ENCODE results near the gene KIF26A. TPM values are rescaled to one million over a fixed set of nuclear protein-coding genes. Genes with fewer than 3 reads are reported as not detected.
"Not testable (repeated sequence)": the region's sequence is repeated elsewhere in the genome, so short reads cannot be mapped to it uniquely, and the experiment has no call there.

KIF26A gene
- polyA plus RNA-seq, 1 experiment, result 0.10 TPM

- Histone ChIP-seq H3K36me3 (ENCODE audit: control insufficient read depth, insufficient read depth, low read length) (no peaks in the 10 kb centered on the region), H3K27me3 (ENCODE audit: control insufficient read depth, insufficient read depth, low read length) (no peaks in the 10 kb centered on the region), H3K4me3 (ENCODE audit: low read depth, low read length) (no peak overlapping the region)
- CTCF ChIA-PET, result interaction anchor here (0.6 kb wide), 1 partner anchor 78 kb away, joined by 3 read pairs; no protein-coding TSS in a partner anchor
- TF ChIP-seq CTCF (IDR thresholded peaks at IDR 0.05; ENCODE audit: insufficient read depth, low read depth, low read length), result no peak
- no peak for DNase-seq (ENCODE audit: low read depth)
- POLR2A ChIA-PET, result no interaction called here
Measured at GRCh38 chr14:104207142-104208014, 69.0 kb downstream of the KIF26A start.

- H3K27me3 ChIP-seq (ENCODE audit: control insufficient read depth, insufficient read depth, low read length); H3K36me3 ChIP-seq (ENCODE audit: control insufficient read depth, insufficient read depth, low read length); POLR2A ChIA-PET; H3K4me3 ChIP-seq (ENCODE audit: low read depth, low read length); DNase-seq (ENCODE audit: low read depth): not testable (repeated sequence)
- CTCF ChIA-PET, result interaction anchor here (0.6 kb wide), 1 partner anchor 79 kb away, joined by 3 read pairs; no protein-coding TSS in a partner anchor
Measured at GRCh38 chr14:104208015-104208295, 69.6 kb downstream of the KIF26A start.

GRCh38 chr14:104208331-104208730 lies 69.9 kb downstream of the KIF26A start:
- CTCF ChIA-PET, result interaction anchor here (0.6 kb wide), 1 partner anchor 79 kb away, joined by 3 read pairs; no protein-coding TSS in a partner anchor
- POLR2A ChIA-PET, result not testable (repeated sequence)

GRCh38 chr14:104209071-104209470 lies 70.7 kb downstream of the KIF26A start:
- H3K4me3 ChIP-seq (ENCODE audit: low read depth, low read length); POLR2A ChIA-PET; DNase-seq (ENCODE audit: low read depth); CTCF ChIA-PET; H3K27me3 ChIP-seq (ENCODE audit: control insufficient read depth, insufficient read depth, low read length); H3K36me3 ChIP-seq (ENCODE audit: control insufficient read depth, insufficient read depth, low read length): not testable (repeated sequence)

More at GRCh38 chr14:104208331-104208730, 69.9 kb downstream of the KIF26A start:
- H3K4me3 ChIP-seq (ENCODE audit: low read depth, low read length); H3K27me3 ChIP-seq (ENCODE audit: control insufficient read depth, insufficient read depth, low read length); H3K36me3 ChIP-seq (ENCODE audit: control insufficient read depth, insufficient read depth, low read length); DNase-seq (ENCODE audit: low read depth): not testable (repeated sequence)

GRCh38 chr14:104209985-104210816 lies 71.8 kb downstream of the KIF26A start:
- Histone ChIP-seq H3K36me3 (ENCODE audit: control insufficient read depth, insufficient read depth, low read length) (no peaks in the 10 kb centered on the region), H3K4me3 (ENCODE audit: low read depth, low read length) (no peak overlapping the region), H3K27me3 (ENCODE audit: control insufficient read depth, insufficient read depth, low read length) (no peaks in the 10 kb centered on the region)
- POLR2A ChIA-PET, result no interaction called here
- no peak for TF ChIP-seq CTCF (IDR thresholded peaks at IDR 0.05; ENCODE audit: insufficient read depth, low read depth, low read length)
- CTCF ChIA-PET, result no interaction called here
- no peak for DNase-seq (ENCODE audit: low read depth)

- CTCF ChIA-PET, result no interaction called here
- H3K4me3 ChIP-seq (ENCODE audit: low read depth, low read length), result no peak overlapping the region
- no peaks in the 10 kb centered on the region for H3K36me3 ChIP-seq (ENCODE audit: control insufficient read depth, insufficient read depth, low read length)
- no peak for TF ChIP-seq CTCF (IDR thresholded peaks at IDR 0.05; ENCODE audit: insufficient read depth, low read depth, low read length)
- POLR2A ChIA-PET, result no interaction called here
- DNase-seq (ENCODE audit: low read depth), result no peak
- H3K27me3 ChIP-seq (ENCODE audit: control insufficient read depth, insufficient read depth, low read length), result no peaks in the 10 kb centered on the region
Measured at GRCh38 chr14:104210817-104211195, 72.4 kb downstream of the KIF26A start.
